Astrocyte of the spinal cord (primary cell): ENCODE results near the gene HELZ.

Experiments used
- DNase-seq: peaks from one replicate; pipeline ENCODE4 v3.0.0; 2011; ENCODE audit warnings: low read depth, low spot score
- H3K4me3 ChIP-seq: 2 replicates; pipeline ENCODE4 v1.5.1; 2011; ENCODE audit warnings: low read depth, mild to moderate bottlenecking, low read length, moderate library complexity
- CTCF ChIP-seq: IDR thresholded peaks from 2 replicates; pipeline ENCODE4 v1.5.1; 2012; ENCODE audit warnings: low read depth, mild to moderate bottlenecking, low read length, inconsistent platforms
- in situ Hi-C: cut with HindIII; loops from 2 replicates; pipeline ENCODE4 v1.10.0; 2017; ENCODE audit warnings: low sequenced_read_pairs

The HELZ gene

DNA sequence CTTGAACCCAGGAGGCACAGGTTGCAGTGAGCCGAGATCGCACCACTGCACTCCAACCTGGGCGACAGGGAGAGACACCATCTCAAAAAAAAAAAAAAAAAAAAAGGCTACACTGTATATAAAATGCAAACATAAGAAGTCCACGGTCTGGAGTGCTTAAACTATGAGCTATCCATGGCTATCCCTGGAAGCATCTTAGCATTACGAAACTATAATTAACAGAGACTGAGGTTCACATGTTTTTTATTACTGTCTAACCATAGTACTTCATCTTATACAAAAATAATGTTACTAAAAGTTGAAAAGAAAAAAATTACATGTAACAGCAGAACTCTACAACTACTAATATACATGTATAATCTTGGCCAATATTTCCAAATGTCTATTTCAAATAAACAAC, 32.8 kb downstream of the HELZ start:
- TF ChIP-seq CTCF: no peak
- H3K4me3 ChIP-seq: no peak overlapping the region
- in situ Hi-C loops: no loop called here
- DNase-seq: no peak

- H3K4me3 ChIP-seq: no peak overlapping the region
- in situ Hi-C loops: no loop called here
- no peak for TF ChIP-seq CTCF
- no peak for DNase-seq
Observed at GRCh38 chr17:67211742-67212141, 33.3 kb downstream of the HELZ start.

- TF ChIP-seq CTCF: no peak
- H3K4me3 ChIP-seq: no peak overlapping the region
- in situ Hi-C loops: no loop called here
- DNase-seq: no peak
Observed at GRCh38 chr17:67210915-67211314, 34.1 kb downstream of the HELZ start.

DNA sequence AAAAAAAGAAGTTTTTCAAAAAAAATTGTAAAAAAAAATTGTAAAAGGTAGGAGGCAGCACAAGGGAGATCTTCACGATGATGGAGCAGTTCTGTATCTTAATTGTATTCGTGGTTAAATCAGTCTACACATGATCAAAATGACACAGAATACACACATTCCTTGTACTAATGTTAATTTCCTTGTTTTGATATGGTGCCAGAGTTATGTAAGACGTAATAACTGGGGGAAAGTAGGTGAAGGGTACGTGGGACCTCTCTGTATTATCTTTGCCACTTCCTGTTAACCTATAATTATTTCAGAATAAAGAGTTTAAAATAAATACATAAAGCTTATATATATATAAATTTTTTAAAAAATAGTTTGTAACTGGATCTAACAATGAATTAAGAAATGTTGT, 36.8 kb downstream of the HELZ start:
- DNase-seq: no peak
- in situ Hi-C loops: no loop called here
- H3K4me3 ChIP-seq: no peak overlapping the region
- TF ChIP-seq CTCF: no peak

GRCh38 chr17:67203818-67204217, 41.2 kb downstream of the HELZ start:
- no peak for DNase-seq
- in situ Hi-C loops: no loop called here
- TF ChIP-seq CTCF: no peak
- H3K4me3 ChIP-seq: no peak overlapping the region

DNA sequence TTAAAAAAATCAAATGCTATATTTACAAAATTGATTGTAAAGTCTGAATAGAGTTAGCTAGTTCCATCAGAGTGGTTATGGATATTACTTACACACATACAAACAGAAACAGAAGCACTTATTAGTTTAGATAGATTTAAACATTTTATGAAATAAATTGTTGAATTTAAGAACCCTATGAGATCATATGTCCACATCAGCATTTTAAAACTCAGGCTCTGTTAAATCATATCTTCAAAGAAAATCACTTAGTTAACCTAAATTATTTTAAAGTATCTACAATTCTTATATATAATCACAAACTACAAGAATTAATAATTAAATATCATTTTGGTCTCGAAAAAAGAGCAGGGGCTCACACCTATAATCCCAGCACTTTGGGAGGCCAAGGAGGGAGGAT, 42.5 kb downstream of the HELZ start:
- no peak for TF ChIP-seq CTCF
- no peak for DNase-seq
- H3K4me3 ChIP-seq: no peak overlapping the region
- in situ Hi-C loops: no loop called here

GRCh38 chr17:67200727-67201301, 44.2 kb downstream of the HELZ start:
- peak; percentile 56 for TF ChIP-seq CTCF
- no peak for DNase-seq
- in situ Hi-C loops: no loop called here
- no peak overlapping the region for H3K4me3 ChIP-seq
